ENCODE data around the gene KRTAP10-12. TPM values are rescaled to one million over a fixed set of nuclear protein-coding genes. Genes with fewer than 3 reads are reported as not detected.

The KRTAP10-12 gene
- total and polyA plus RNA-seq, 2 experiments from 2014 or later = not detected

GRCh38 chr21:44734841-44735240 is 37.9 kb downstream of the KRTAP10-12 start:
- Histone ChIP-seq H3K4me1 (ENCODE audit: low read depth) (no peaks in the 10 kb centered on the region), H3K9me3 (ENCODE audit: low read depth) (peaks cover 5% of the 10 kb centered on the region), H3K27ac (no peak overlapping the region), H3K27me3 (no peaks in the 10 kb centered on the region), H3K36me3 (no peaks in the 10 kb centered on the region), H3K4me3 (no peak overlapping the region)
- TF ChIP-seq CTCF (IDR thresholded peaks at IDR 0.05; ENCODE audit: low read depth, low read length) = no peak
- no peak for DNase-seq (ENCODE audit: low read depth in 1 of 2, low spot score in 1 of 2)

GRCh38 chr21:44735821-44736220 is 38.8 kb downstream of the KRTAP10-12 start:
- no peaks in the 10 kb centered on the region for H3K36me3 ChIP-seq
- H3K27ac ChIP-seq = no peak overlapping the region
- H3K4me1 ChIP-seq (ENCODE audit: low read depth) = no peaks in the 10 kb centered on the region
- no peak for TF ChIP-seq CTCF (IDR thresholded peaks at IDR 0.05; ENCODE audit: low read depth, low read length)
- no peak for DNase-seq (ENCODE audit: low read depth in 1 of 2, low spot score in 1 of 2)
- no peak overlapping the region for H3K4me3 ChIP-seq
- H3K27me3 ChIP-seq = no peaks in the 10 kb centered on the region
- peaks cover 5% of the 10 kb centered on the region for H3K9me3 ChIP-seq (ENCODE audit: low read depth)

GRCh38 chr21:44736291-44737004 is 39.5 kb downstream of the KRTAP10-12 start:
- H3K27ac ChIP-seq = no peak overlapping the region
- H3K4me3 ChIP-seq = no peak overlapping the region
- H3K36me3 ChIP-seq = no peaks in the 10 kb centered on the region
- TF ChIP-seq CTCF (IDR thresholded peaks at IDR 0.05; ENCODE audit: low read depth, low read length) = no peak
- H3K4me1 ChIP-seq (ENCODE audit: low read depth) = no peaks in the 10 kb centered on the region
- no peaks in the 10 kb centered on the region for H3K27me3 ChIP-seq
- no peak for DNase-seq (ENCODE audit: low read depth in 1 of 2, low spot score in 1 of 2)
- peaks cover 5% of the 10 kb centered on the region for H3K9me3 ChIP-seq (ENCODE audit: low read depth)

- TF ChIP-seq CTCF (IDR thresholded peaks at IDR 0.05; ENCODE audit: low read depth, low read length) = no peak
These were observed 40.9 kb downstream of the KRTAP10-12 start for GRCh38 chr21:44737706-44738354.

GRCh38 chr21:44738621-44739020 is 41.6 kb downstream of the KRTAP10-12 start:
- H3K4me3 ChIP-seq = no peak overlapping the region
- H3K4me1 ChIP-seq (ENCODE audit: low read depth) = no peaks in the 10 kb centered on the region
- no peaks in the 10 kb centered on the region for H3K27me3 ChIP-seq
- no peaks in the 10 kb centered on the region for H3K36me3 ChIP-seq
- H3K9me3 ChIP-seq (ENCODE audit: low read depth) = peaks cover 5% of the 10 kb centered on the region
- no peak overlapping the region for H3K27ac ChIP-seq
- TF ChIP-seq CTCF (IDR thresholded peaks at IDR 0.05; ENCODE audit: low read depth, low read length) = no peak
- no peak for DNase-seq (ENCODE audit: low read depth in 1 of 2, low spot score in 1 of 2)

More at GRCh38 chr21:44737706-44738354, 40.9 kb downstream of the KRTAP10-12 start:
- Histone ChIP-seq H3K27me3 (no peaks in the 10 kb centered on the region), H3K4me3 (no peak overlapping the region), H3K9me3 (ENCODE audit: low read depth) (peaks cover 5% of the 10 kb centered on the region), H3K27ac (no peak overlapping the region), H3K4me1 (ENCODE audit: low read depth) (no peaks in the 10 kb centered on the region), H3K36me3 (no peaks in the 10 kb centered on the region)
- peak; percentile 33 to 42 for DNase-seq (ENCODE audit: low read depth in 1 of 2, low spot score in 1 of 2)

All from cardiac muscle cell (in vitro differentiated cells and primary cell).